ENCODE data around the gene GRM1. TPM values are rescaled to one million over a fixed set of nuclear protein-coding genes. Genes with fewer than 3 reads are reported as not detected.

The GRM1 gene
- total and polyA plus RNA-seq, 9 of the 15 experiments (the other 6 are each of a cell fraction or from before 2014, with no cell fraction given): not detected

DNA sequence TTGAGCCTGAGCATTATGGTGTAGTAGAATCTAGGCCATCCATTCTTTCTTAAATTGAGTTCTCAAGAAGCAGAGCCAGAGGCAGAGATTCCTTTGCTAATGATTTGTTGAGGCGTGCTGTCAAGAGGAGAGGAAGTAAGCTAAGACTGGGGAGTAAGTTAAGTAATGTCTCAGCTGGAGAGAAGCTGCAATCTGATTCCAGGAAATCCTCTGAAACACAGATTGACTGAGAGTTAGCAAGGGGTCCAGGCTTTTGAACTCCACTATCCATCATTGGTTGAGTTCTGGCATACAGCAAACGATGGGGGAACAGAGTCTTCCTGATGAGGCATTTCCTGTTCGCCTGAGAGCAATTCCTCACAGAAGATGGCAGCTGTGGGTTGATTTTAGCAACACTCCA is 307.3 kb downstream of the GRM1 start:
- Histone ChIP-seq H3K9me1 (ENCODE audit: control insufficient read depth, insufficient read depth, low read length) (no peaks in the 10 kb centered on the region), H4K20me1 (replicated peaks; ENCODE audit: control insufficient read depth, insufficient read depth, low read length) (no peaks in the 10 kb centered on the region), H3K9me3 (replicated peaks; ENCODE audit: control insufficient read depth, insufficient read depth, low read depth, low read length) (no peaks in the 10 kb centered on the region), H2AFZ (ENCODE audit: low read depth, low read length) (no peak overlapping the region), H3K4me1 (replicated peaks in 1 of 2; ENCODE audit: control insufficient read depth in 2 of 2, insufficient read depth in 2 of 2, low read length in 2 of 2) (no peaks in the 10 kb centered on the region), H3K79me2 (ENCODE audit: control insufficient read depth, insufficient read depth, low read length) (no peaks in the 10 kb centered on the region), H3K4me2 (ENCODE audit: insufficient read depth, low read length) (no peak overlapping the region), H3K27ac (ENCODE audit: extremely low read depth, low read depth, low read length) (no peak overlapping the region), H3K9ac (ENCODE audit: insufficient read depth in 1 of 2, low read depth in 2 of 2, low read length in 2 of 2) (no peak overlapping the region), H3K4me3 (no peak overlapping the region), H3K36me3 (ENCODE audit: control insufficient read depth, insufficient read depth, low read length) (no peaks in the 10 kb centered on the region), H3K27me3 (ENCODE audit: control insufficient read depth in 2 of 2, insufficient read depth in 2 of 2, low read length in 2 of 2) (no peaks in the 10 kb centered on the region)
- BruUV-seq (replicated peaks): no TSS peak
- no peak for DNase-seq (ENCODE audit: extremely low read depth in 1 of 4, low spot score in 3 of 4)
- 0% methylated on average over 3 of the region's 3 CpGs for WGBS (ENCODE audit: insufficient coverage, low coverage, missing lambda C conversion rate)
- intact Hi-C loops (cut with micrococcal nuclease): no loop called here
- no peak for ATAC-seq
- in situ Hi-C loops (cut with MboI): no loop called here
- TF ChIP-seq, protein P1, sequence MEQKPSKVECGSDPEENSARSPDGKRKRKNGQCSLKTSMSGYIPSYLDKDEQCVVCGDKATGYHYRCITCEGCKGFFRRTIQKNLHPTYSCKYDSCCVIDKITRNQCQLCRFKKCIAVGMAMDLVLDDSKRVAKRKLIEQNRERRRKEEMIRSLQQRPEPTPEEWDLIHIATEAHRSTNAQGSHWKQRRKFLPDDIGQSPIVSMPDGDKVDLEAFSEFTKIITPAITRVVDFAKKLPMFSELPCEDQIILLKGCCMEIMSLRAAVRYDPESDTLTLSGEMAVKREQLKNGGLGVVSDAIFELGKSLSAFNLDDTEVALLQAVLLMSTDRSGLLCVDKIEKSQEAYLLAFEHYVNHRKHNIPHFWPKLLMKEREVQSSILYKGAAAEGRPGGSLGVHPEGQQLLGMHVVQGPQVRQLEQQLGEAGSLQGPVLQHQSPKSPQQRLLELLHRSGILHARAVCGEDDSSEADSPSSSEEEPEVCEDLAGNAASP (IDR thresholded peaks at IDR 0.05): no peak
- TF ChIP-seq ZNF121 (CRISPR knock-in tag; conservative IDR thresholded peaks at IDR 0.05): no peak
- TF ChIP-seq, protein P2, sequence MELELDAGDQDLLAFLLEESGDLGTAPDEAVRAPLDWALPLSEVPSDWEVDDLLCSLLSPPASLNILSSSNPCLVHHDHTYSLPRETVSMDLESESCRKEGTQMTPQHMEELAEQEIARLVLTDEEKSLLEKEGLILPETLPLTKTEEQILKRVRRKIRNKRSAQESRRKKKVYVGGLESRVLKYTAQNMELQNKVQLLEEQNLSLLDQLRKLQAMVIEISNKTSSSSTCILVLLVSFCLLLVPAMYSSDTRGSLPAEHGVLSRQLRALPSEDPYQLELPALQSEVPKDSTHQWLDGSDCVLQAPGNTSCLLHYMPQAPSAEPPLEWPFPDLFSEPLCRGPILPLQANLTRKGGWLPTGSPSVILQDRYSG (tag; conservative IDR thresholded peaks at IDR 0.05; ENCODE audit: low read depth): no peak
- no peak for TF ChIP-seq ZNF133 (CRISPR knock-in tag; IDR thresholded peaks at IDR 0.05)
- TF ChIP-seq, protein P3, sequence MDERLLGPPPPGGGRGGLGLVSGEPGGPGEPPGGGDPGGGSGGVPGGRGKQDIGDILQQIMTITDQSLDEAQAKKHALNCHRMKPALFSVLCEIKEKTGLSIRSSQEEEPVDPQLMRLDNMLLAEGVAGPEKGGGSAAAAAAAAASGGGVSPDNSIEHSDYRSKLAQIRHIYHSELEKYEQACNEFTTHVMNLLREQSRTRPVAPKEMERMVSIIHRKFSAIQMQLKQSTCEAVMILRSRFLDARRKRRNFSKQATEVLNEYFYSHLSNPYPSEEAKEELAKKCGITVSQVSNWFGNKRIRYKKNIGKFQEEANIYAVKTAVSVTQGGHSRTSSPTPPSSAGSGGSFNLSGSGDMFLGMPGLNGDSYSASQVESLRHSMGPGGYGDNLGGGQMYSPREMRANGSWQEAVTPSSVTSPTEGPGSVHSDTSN (CRISPR knock-in tag; IDR thresholded peaks at IDR 0.05; ENCODE audit: low read depth): no peak
- TF ChIP-seq, protein P3 (tag; conservative IDR thresholded peaks at IDR 0.05; ENCODE audit: low read depth): peak; percentile 31; the same call in 1 of the 2 replicates
- POLR2A ChIA-PET: interaction anchor here (0.6 to 1.0 kb wide), 2 partner anchors 37 to 74 kb away, joined by 3 read pairs; no protein-coding TSS in a partner anchor
- FAIRE-seq: no peak
- CTCF ChIA-PET (ENCODE audit: low intra/inter-chr PET ratio): no interaction called here
